NT2/D1 (cell line): ENCODE data around the gene ERCC3.

Experiments used
- YY1 ChIP-seq: IDR thresholded peaks from 2 replicates; pipeline ENCODE4 v1.6.1; 2011; ENCODE audit not compliant: insufficient read length, insufficient read depth
- ZNF274 ChIP-seq: IDR thresholded peaks from 2 replicates; pipeline ENCODE4 v1.6.1; 2011; ENCODE audit warnings: mild to moderate bottlenecking, low read depth, low read length

GRCh38 chr2:127321303-127321702 is 27.4 kb upstream of the ERCC3 start:
- TF ChIP-seq YY1 (no peak), ZNF274 (no peak)
